ENCODE measurements around the gene KLF5.

KLF5 gene

GRCh38 chr13:73075546-73075945 lies 16.7 kb downstream of the KLF5 start:
- no peaks in the 10 kb centered on the region for H3K36me3 ChIP-seq
- no peaks in the 10 kb centered on the region for H3K27me3 ChIP-seq
- no peak overlapping the region for H3K4me3 ChIP-seq
- no peak overlapping the region for H3K27ac ChIP-seq
- TF ChIP-seq Cebpa-rat (IDR thresholded peaks at IDR 0.05), result no peak
- no peak overlapping the region for H3K9ac ChIP-seq
- no peak overlapping the region for H3K4me2 ChIP-seq
- no peaks in the 10 kb centered on the region for H4K20me1 ChIP-seq
- peaks cover 0 to 15% (median 9%) of the 10 kb centered on the region in 10 experiments; a peak in 14 of 20 replicates for H3K4me1 ChIP-seq
- no peaks in the 10 kb centered on the region for H3K9me3 ChIP-seq (replicated peaks in 1 of 11)

DNA sequence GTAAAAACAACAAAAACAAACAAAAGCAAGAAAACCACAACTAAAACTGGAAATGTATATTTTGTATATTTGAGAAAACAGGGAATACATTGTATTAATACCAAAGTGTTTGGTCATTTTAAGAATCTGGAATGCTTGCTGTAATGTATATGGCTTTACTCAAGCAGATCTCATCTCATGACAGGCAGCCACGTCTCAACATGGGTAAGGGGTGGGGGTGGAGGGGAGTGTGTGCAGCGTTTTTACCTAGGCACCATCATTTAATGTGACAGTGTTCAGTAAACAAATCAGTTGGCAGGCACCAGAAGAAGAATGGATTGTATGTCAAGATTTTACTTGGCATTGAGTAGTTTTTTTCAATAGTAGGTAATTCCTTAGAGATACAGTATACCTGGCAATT lies 17.1 kb downstream of the KLF5 start:
- Histone ChIP-seq H3K4me3 (no peak overlapping the region), H4K20me1 (no peaks in the 10 kb centered on the region), H3K27ac (no peak overlapping the region), H3K4me1 (peaks cover 0 to 15% (median 9%) of the 10 kb centered on the region in 10 experiments; a peak in 14 of 20 replicates), H3K9ac (no peak overlapping the region), H3K4me2 (no peak overlapping the region), H3K27me3 (no peaks in the 10 kb centered on the region), H3K9me3 (replicated peaks in 1 of 11) (no peaks in the 10 kb centered on the region), H3K36me3 (no peaks in the 10 kb centered on the region)
- no peak for TF ChIP-seq Cebpa-rat (IDR thresholded peaks at IDR 0.05)

DNA sequence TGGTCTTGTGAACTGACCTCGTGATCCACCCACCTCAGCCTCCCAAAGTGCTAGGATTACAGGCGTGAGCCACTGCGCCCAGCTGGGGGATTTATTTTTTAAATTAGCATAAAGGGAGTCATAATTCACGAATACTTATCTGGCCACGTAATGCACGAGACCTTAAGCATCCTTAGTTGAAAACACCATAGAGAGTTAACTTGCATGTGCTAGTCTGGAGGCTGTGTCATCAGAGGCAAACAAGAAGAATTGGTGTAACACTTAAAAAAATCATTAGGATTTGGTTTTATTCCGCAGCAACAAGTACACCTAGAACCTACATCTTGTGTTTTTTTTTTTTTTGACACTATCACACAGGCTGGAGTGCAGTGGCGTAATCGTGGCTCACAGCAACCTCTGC lies 19.1 kb downstream of the KLF5 start:
- Histone ChIP-seq H3K27ac (no peak overlapping the region), H3K36me3 (no peaks in the 10 kb centered on the region), H4K20me1 (no peaks in the 10 kb centered on the region), H3K4me3 (no peak overlapping the region), H3K4me1 (peaks cover 0 to 15% (median 9%) of the 10 kb centered on the region in 10 experiments; a peak in 14 of 20 replicates), H3K9me3 (replicated peaks in 1 of 11) (no peaks in the 10 kb centered on the region), H3K9ac (no peak overlapping the region), H3K27me3 (no peaks in the 10 kb centered on the region), H3K4me2 (no peak overlapping the region)
- no peak for TF ChIP-seq Cebpa-rat (IDR thresholded peaks at IDR 0.05)

DNA sequence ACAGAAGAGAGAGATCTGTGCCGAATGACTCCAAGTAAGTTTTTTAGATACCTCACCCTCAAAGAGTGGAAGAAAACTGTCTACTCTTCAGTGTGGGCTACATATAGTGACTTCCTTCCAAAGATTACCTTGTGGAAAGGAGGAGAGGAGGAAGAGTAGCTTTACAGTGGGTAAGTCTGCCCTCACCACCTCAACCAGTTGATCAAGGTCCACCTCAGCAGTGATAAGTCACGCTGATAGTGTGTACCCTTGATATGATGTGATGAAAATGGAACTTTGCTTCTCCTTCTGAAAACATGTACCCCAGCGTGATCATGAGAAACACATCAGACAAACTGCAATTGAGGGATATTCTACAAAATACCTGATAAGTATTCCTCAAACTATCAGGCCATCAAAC lies 20.6 kb downstream of the KLF5 start:
- Histone ChIP-seq H3K4me3 (no peak overlapping the region), H3K27ac (no peak overlapping the region), H3K27me3 (no peaks in the 10 kb centered on the region), H3K9ac (no peak overlapping the region), H3K36me3 (no peaks in the 10 kb centered on the region), H3K4me2 (no peak overlapping the region), H4K20me1 (no peaks in the 10 kb centered on the region), H3K4me1 (peaks cover 0 to 9% (median 2%) of the 10 kb centered on the region in 10 experiments; a peak in 11 of 20 replicates), H3K9me3 (replicated peaks in 1 of 11) (no peaks in the 10 kb centered on the region)
- no peak for TF ChIP-seq Cebpa-rat (IDR thresholded peaks at IDR 0.05)

GRCh38 chr13:73081256-73081915 lies 22.6 kb downstream of the KLF5 start:
- no peaks in the 10 kb centered on the region for H4K20me1 ChIP-seq
- no peaks in the 10 kb centered on the region for H3K27me3 ChIP-seq
- no peak overlapping the region for H3K4me2 ChIP-seq
- no peaks in the 10 kb centered on the region for H3K4me1 ChIP-seq
- no peak overlapping the region for H3K4me3 ChIP-seq
- no peak overlapping the region for H3K9ac ChIP-seq
- H3K27ac ChIP-seq, result no peak overlapping the region
- H3K36me3 ChIP-seq, result no peaks in the 10 kb centered on the region
- H3K9me3 ChIP-seq (replicated peaks in 1 of 11), result no peaks in the 10 kb centered on the region
- no peak for TF ChIP-seq Cebpa-rat (IDR thresholded peaks at IDR 0.05)

DNA sequence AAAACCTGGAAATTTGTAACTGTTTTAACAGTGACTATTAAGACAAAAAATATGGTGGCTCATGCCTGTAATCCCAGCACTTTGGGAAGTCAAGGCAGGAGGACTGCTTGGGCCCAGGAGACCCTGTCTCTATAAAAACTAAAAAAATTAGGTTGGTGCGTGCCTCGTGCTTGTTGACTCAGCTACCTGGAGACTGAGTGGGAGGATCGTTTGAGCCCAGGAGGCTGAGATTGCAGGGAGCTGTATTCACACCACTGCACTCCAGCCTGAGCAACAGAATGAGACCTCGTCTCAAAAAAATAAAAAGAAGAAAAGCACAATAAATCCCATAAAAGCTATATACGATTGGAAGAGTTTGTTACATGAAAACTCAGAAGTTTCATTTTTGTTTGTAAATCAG lies 23.7 kb downstream of the KLF5 start:
- no peak overlapping the region for H3K4me3 ChIP-seq
- H3K4me1 ChIP-seq, result no peaks in the 10 kb centered on the region
- no peak overlapping the region for H3K27ac ChIP-seq
- H3K27me3 ChIP-seq, result no peaks in the 10 kb centered on the region
- H4K20me1 ChIP-seq, result no peaks in the 10 kb centered on the region
- peaks cover 0 to 1% (median 0%) of the 10 kb centered on the region in 11 experiments; a peak in 3 of 22 replicates for H3K9me3 ChIP-seq (replicated peaks in 1 of 11)
- no peak overlapping the region for H3K9ac ChIP-seq
- no peaks in the 10 kb centered on the region for H3K36me3 ChIP-seq
- no peak for TF ChIP-seq Cebpa-rat (IDR thresholded peaks at IDR 0.05)
- no peak overlapping the region for H3K4me2 ChIP-seq

- H4K20me1 ChIP-seq, result no peaks in the 10 kb centered on the region
- H3K27ac ChIP-seq, result no peak overlapping the region
- H3K9ac ChIP-seq, result no peak overlapping the region
- no peaks in the 10 kb centered on the region for H3K4me1 ChIP-seq
- H3K4me2 ChIP-seq, result no peak overlapping the region
- H3K36me3 ChIP-seq, result no peaks in the 10 kb centered on the region
- peaks cover 0 to 6% (median 4%) of the 10 kb centered on the region in 11 experiments; a peak in 11 of 22 replicates for H3K9me3 ChIP-seq (replicated peaks in 1 of 11)
- TF ChIP-seq Cebpa-rat (IDR thresholded peaks at IDR 0.05), result no peak
- no peaks in the 10 kb centered on the region for H3K27me3 ChIP-seq
- no peak overlapping the region for H3K4me3 ChIP-seq
Measured at GRCh38 chr13:73082895-73083294, 24.1 kb downstream of the KLF5 start.

DNA sequence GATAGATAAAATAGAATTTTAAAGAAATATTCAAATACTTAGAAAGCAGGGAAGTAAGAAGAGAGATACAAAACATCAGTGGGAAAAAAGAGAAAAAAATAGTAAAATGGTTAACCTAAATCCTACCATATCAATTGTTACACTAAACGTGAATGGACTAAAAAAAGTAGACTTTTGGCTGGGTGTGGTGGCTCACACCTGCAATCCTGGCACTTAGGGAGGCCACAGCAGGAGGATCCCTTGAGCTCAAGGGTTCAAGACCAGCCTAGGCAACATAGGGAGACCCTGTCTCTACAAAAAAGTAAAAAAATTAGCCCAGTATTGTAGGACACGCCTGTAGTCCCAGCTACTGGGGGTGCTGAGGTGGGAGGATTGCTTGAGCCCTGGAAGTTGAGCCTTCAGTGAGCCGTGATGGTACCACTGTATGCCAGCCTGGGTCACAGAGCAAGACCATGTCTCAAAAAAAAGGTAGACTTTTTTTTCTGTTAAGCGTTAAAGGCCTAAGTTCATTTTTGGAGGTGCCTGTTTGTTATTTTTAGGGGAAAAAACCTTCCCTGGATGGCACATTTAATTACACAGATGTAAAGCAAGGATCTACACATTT lies 29.6 kb downstream of the KLF5 start:
- H3K27me3 ChIP-seq, result no peaks in the 10 kb centered on the region
- H3K4me1 ChIP-seq, result 0 out of 20 replicates have a peak, but pooled peaks cover 0 to 4% (median 0%) of the 10 kb centered on the region in 10 experiments
- no peak overlapping the region for H3K4me2 ChIP-seq
- H3K9me3 ChIP-seq (replicated peaks in 1 of 11), result peaks cover 13 to 22% (median 17%) of the 10 kb centered on the region in 11 experiments
- H3K4me3 ChIP-seq, result no peak overlapping the region
- H4K20me1 ChIP-seq, result no peaks in the 10 kb centered on the region
- no peak overlapping the region for H3K27ac ChIP-seq
- no peaks in the 10 kb centered on the region for H3K36me3 ChIP-seq
- H3K9ac ChIP-seq, result no peak overlapping the region
- TF ChIP-seq Cebpa-rat (IDR thresholded peaks at IDR 0.05), result no peak

- TF ChIP-seq Cebpa-rat (IDR thresholded peaks at IDR 0.05), result no peak
- H4K20me1 ChIP-seq, result no peaks in the 10 kb centered on the region
- H3K9me3 ChIP-seq (replicated peaks in 1 of 11), result peaks cover 13 to 22% (median 17%) of the 10 kb centered on the region in 11 experiments
- H3K9ac ChIP-seq, result no peak overlapping the region
- H3K36me3 ChIP-seq, result no peaks in the 10 kb centered on the region
- H3K4me1 ChIP-seq, result 0 out of 20 replicates have a peak, but pooled peaks cover 0 to 4% (median 0%) of the 10 kb centered on the region in 10 experiments
- no peak overlapping the region for H3K4me3 ChIP-seq
- H3K4me2 ChIP-seq, result no peak overlapping the region
- H3K27ac ChIP-seq, result no peak overlapping the region
- no peaks in the 10 kb centered on the region for H3K27me3 ChIP-seq
Measured at GRCh38 chr13:73089213-73089612, 30.4 kb downstream of the KLF5 start.
